HUES48 (cell line): Measurements from ENCODE around the gene ACAD8.
"Not testable (repeated sequence)": the region's sequence is repeated elsewhere in the genome, so short reads cannot be mapped to it uniquely, and the experiment has no call there.

Experiments used
- H3K27ac ChIP-seq: one replicate; pipeline ENCODE4 v1.7.0; 2013; ENCODE audit warnings: low read depth, low read length, inconsistent platforms
- H3K27me3 ChIP-seq: 2 replicates; pipeline ENCODE4 v1.6.1; 2013; ENCODE audit warnings: mild to moderate bottlenecking, low read length; ENCODE audit not compliant: control insufficient read depth, insufficient read depth
- H3K36me3 ChIP-seq: 2 replicates; pipeline ENCODE4 v1.6.1; 2013; ENCODE audit warnings: low read length; ENCODE audit not compliant: control insufficient read depth, insufficient read depth
- H3K4me1 ChIP-seq: 2 replicates; pipeline ENCODE4 v1.6.1; 2013; ENCODE audit warnings: mild to moderate bottlenecking, low read length; ENCODE audit not compliant: control insufficient read depth, insufficient read depth
- H3K4me3 ChIP-seq: 2 replicates; pipeline ENCODE4 v1.5.1; 2013; ENCODE audit warnings: mild to moderate bottlenecking, low read depth, low read length
- H3K9ac ChIP-seq: 2 replicates; pipeline ENCODE4 v1.6.1; 2013; ENCODE audit warnings: mild to moderate bottlenecking, low read depth, low read length, moderate library complexity
- H3K9me3 ChIP-seq: 2 replicates; pipeline ENCODE4 v1.6.1; 2013; ENCODE audit warnings: low read length; ENCODE audit not compliant: control insufficient read depth, insufficient read depth

ACAD8 gene

DNA sequence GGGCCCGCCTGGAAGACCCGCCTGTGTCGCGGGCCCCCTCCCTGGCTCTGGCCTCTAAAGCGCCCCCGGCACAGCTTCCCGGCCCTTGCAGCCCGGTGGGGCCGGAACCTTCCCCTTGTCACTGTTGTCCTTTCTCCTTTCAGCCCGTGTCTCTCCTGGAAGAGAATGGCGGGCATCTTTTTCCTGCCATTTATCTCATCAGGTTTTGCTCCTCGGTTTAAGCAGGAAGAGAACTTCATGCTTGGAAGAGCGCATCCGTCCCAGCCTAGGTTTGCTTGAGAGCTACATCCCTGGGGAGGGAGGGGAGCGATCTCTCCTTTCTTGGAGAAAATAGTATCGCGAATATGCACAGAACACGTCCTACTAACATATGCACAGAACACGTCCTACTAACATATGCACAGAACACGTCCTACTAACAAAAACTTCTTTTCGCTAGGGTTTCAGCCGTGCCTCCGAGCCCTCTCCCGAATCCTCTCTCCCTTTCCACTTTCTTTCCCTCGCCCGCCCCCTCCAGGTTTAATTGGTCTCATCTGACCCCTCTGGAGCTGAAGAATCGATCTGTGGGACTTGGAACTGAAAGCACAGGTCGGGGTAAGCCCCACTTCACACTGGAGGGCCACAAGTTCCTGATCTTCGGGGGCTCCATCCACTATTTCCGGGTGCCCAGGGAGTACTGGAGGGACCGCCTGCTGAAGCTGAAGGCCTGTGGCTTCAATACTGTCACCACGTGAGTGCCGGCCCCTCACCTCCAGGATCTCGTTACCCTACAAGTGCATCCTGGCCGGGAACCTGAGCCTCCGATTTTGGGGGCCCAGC, 24.0 kb downstream of the ACAD8 start:
- peaks cover 9% of the 10 kb centered on the region; the same call in 1 of the 2 replicates for H3K36me3 ChIP-seq
- peak overlapping the region; percentile 42; the same call in 1 of the 2 replicates for H3K9ac ChIP-seq
- H3K4me3 ChIP-seq: peak overlapping the region; percentile 96
- no peaks in the 10 kb centered on the region for H3K9me3 ChIP-seq
- peaks cover 12% of the 10 kb centered on the region for H3K4me1 ChIP-seq
- H3K27ac ChIP-seq: no peak overlapping the region
- no peaks in the 10 kb centered on the region for H3K27me3 ChIP-seq

DNA sequence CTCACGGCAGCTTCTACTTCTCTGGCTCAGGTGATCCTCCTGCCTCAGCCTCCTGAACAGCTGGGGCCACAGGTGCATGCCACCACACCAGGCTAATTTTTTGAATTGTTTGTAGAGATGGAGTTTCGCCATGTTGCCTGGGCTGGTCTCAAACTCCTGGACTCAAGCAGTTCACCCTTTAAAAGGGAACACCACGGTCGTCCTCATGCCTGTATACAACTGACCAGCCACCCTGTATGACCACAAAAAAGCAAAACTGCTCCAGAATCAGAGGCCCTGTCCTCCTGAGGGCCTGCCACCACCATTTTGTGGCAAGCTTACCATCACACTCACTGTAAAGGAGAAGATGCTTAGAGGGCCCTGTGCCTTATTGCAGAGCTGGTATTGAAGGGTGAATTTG, 25.0 kb downstream of the ACAD8 start:
- H3K27me3 ChIP-seq: no peaks in the 10 kb centered on the region
- no peaks in the 10 kb centered on the region for H3K9me3 ChIP-seq
- peaks cover 10% of the 10 kb centered on the region; the same call in 1 of the 2 replicates for H3K36me3 ChIP-seq
- no peak overlapping the region for H3K4me3 ChIP-seq
- H3K27ac ChIP-seq: no peak overlapping the region
- peaks cover 9% of the 10 kb centered on the region; the same call in 1 of the 2 replicates for H3K4me1 ChIP-seq
- H3K9ac ChIP-seq: no peak overlapping the region

DNA sequence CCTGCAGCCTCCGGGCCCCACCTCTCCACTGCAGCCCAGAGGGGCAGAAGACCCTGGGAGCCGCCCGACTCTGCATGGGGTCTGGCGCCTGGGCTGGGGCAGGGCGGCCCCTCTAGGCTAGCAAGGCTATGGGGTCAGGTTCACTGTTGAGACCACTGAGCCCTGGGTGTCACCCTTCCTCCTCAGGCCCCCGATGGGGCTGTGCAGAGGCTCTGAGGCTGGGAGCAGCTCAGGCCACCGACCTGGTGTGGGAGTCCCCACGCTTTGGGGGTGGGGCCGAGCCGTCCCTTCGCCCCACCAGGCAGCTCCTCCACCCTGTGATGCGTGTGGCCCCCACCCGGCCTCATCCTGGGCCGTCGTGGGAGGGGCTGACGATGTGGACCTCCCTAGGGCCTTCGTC, 28.3 kb downstream of the ACAD8 start:
- not testable (repeated sequence) for H3K9me3 ChIP-seq, H3K4me3 ChIP-seq, H3K27me3 ChIP-seq, H3K4me1 ChIP-seq, H3K27ac ChIP-seq, H3K9ac ChIP-seq
- peaks cover 36% of the 10 kb centered on the region for H3K36me3 ChIP-seq

DNA sequence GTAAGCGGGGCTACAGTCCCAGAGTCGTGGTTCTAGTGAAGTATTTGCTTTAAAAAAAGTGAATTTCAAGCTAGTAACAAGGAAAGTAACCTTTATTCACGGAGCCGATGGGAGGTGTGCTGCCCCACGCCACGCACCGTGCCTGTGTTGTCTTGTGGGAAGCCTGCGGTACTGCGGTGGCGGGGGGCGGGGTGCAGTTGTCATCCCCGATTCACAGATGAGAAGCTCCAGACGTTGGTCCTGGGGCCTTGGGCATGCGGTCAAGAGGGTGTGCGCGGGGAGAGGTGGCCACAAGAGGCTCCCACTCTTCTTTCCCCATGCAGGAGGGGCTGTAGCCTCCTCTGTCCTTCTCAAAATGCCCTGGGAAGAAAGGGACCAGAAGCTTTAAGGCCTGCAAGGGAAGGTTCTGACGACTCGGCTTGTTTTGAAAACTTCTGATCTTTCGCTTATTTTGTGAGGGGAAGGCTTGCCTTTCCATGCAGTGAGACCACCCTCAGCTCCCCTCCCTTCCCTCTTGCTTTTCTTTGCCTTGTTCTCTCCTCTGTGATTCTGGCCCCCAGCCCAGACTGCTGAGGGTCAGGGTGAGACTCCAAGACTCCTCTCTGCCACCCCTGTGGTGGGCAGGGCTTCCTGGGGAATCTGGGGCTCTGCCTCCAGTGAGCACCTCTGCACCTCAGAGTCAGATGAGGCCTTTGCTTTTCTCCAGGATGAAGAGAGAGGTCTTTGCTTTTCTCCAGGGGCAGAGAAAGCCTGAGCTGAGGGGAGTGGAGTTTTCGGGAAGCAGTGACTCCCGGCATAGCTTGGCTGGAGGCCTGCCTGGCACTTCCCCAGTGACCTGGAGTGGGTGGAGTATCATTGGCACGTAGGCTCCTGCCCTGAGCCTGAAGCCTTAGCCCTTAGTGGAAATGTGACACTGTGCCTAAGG, 29.0 kb downstream of the ACAD8 start:
- no peak overlapping the region for H3K27ac ChIP-seq
- H3K36me3 ChIP-seq: peaks cover 38% of the 10 kb centered on the region
- no peaks in the 10 kb centered on the region for H3K27me3 ChIP-seq

DNA sequence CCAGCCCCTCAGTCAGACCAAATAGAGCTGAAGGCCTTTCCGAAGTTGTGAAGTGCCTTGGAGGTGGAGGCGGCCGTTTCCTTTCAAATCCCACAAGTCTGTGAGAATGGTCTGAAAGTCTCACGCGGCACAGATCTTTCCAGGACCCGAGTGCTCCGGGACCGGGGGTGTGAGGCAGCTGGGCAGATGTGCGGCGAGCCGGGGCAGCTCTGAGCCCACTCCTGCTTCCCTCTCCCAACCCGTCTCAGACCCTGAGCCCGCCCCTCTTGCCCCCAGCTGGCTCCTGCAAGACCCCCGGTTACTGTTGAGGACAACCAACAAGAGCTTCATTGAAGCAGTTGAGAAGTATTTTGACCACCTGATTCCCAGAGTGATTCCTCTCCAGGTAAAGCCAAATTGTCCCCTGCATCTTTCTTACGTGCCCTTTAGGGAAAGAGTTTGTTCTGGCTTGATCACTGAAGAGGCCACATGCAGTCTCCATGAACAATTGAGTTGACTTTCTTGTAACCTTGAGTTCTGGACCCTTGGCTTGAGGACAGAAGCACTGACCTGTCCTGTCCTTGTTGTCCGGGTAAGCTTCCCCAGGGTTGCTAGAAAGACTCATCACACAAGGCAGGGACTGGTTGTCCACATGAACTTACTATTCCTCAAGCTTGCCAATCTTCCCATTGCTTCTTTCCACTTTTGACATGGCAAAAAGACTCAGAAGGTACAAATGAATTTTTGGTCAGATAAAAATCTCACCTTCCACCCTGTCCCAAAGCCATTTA, 30.3 kb downstream of the ACAD8 start:
- no peaks in the 10 kb centered on the region for H3K4me1 ChIP-seq
- H3K9me3 ChIP-seq: no peaks in the 10 kb centered on the region
- H3K36me3 ChIP-seq: peaks cover 36% of the 10 kb centered on the region
- no peak overlapping the region for H3K9ac ChIP-seq
- no peak overlapping the region for H3K4me3 ChIP-seq
- no peak overlapping the region for H3K27ac ChIP-seq
- H3K27me3 ChIP-seq: no peaks in the 10 kb centered on the region

More for the DNA sequence above, 29.0 kb downstream of the ACAD8 start:
- H3K9ac ChIP-seq: no peak overlapping the region
- H3K4me3 ChIP-seq: no peak overlapping the region
- 0 out of 2 replicates have a peak, but pooled peaks cover 4% of the 10 kb centered on the region for H3K4me1 ChIP-seq
- no peaks in the 10 kb centered on the region for H3K9me3 ChIP-seq

DNA sequence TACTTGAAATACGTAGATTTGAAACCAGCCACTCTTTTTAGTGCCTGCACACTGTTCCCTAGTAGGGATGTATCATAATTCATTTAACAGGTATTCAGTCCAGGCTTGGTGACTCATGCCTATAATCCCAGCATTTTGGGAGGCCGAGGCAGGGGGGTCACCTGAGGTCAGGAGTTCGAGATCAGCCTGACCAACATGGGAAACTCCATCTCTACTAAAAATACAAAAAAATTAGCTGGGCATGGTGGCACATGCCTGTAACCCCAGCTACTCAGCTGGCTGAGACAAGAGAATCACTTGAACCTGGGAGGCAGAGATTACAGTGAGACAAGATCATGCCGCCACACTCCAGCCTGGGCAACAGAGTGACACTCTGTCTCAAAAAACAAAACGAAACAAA, 31.0 kb downstream of the ACAD8 start:
- H3K27me3 ChIP-seq, H3K9me3 ChIP-seq, H3K9ac ChIP-seq, H3K27ac ChIP-seq, H3K4me1 ChIP-seq, H3K4me3 ChIP-seq: not testable (repeated sequence)
- peaks cover 37% of the 10 kb centered on the region for H3K36me3 ChIP-seq

DNA sequence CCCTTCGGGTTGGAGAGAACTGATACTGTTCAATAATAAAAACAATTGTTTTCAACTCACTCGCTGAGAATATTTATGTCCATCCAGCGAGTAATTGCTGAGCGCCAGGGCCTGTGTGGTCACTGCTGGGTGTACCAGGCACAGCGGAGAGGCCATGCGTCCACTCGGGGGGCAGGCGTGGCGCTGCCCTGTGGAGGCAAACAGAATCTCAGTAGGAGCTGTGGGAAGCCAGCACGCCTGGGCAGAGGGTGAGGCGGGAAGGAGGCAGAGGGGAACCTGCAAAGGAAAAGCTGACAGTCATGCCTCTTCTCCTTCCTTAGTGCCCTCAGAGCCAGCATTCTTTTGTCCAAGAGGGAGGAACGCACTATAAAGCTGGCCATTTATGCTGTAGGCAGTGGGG, 34.2 kb downstream of the ACAD8 start:
- H3K27ac ChIP-seq: no peak overlapping the region
- H3K9ac ChIP-seq: no peak overlapping the region
- H3K27me3 ChIP-seq: no peaks in the 10 kb centered on the region
- peaks cover 55% of the 10 kb centered on the region for H3K36me3 ChIP-seq
- no peaks in the 10 kb centered on the region for H3K9me3 ChIP-seq
- H3K4me3 ChIP-seq: no peak overlapping the region
- no peaks in the 10 kb centered on the region for H3K4me1 ChIP-seq

DNA sequence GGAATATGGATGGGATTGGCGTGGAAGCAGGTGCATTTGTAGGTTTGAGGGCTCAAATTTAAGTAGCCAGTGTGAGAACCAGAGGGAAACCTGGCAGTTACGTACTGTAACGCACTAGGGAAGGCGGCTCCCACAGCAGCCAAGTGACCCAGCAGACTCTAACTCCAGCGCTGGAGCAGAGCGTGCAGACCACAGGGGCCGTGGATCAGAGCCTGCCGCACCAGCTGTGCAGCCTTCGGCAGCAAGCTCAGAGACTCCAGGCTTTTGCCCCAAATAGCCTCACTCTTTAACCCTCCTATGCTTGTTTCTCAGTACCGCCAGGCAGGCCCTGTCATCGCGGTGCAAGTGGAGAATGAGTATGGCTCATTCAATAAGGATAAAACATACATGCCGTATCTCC, 35.1 kb downstream of the ACAD8 start:
- Histone ChIP-seq H3K9me3 (no peaks in the 10 kb centered on the region), H3K27me3 (no peaks in the 10 kb centered on the region), H3K9ac (no peak overlapping the region), H3K36me3 (peaks cover 61% of the 10 kb centered on the region), H3K4me1 (no peaks in the 10 kb centered on the region), H3K4me3 (no peak overlapping the region), H3K27ac (no peak overlapping the region)

DNA sequence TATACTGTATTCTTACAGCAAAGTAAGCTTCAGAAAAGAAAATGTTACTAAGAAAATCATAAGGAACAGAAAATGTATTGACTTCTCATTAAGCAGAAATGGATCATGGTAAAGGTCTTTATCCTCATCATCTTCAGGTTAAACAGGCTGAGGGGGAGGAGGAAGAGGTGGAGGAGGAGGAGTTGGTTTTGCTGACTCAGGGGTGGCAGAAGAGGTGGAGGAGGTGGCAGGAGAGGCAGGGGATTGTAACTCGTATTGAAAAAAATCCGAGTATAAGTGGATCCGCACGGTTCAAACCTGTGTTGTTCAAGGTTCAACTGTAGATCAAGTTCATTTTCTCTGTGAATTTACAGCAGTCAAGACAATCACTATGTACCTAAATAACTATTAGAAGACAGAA, 35.8 kb downstream of the ACAD8 start:
- H3K4me1 ChIP-seq: no peaks in the 10 kb centered on the region
- H3K9ac ChIP-seq: no peak overlapping the region
- no peak overlapping the region for H3K27ac ChIP-seq
- no peak overlapping the region for H3K4me3 ChIP-seq
- no peaks in the 10 kb centered on the region for H3K9me3 ChIP-seq
- H3K36me3 ChIP-seq: peaks cover 60% of the 10 kb centered on the region
- H3K27me3 ChIP-seq: no peaks in the 10 kb centered on the region

DNA sequence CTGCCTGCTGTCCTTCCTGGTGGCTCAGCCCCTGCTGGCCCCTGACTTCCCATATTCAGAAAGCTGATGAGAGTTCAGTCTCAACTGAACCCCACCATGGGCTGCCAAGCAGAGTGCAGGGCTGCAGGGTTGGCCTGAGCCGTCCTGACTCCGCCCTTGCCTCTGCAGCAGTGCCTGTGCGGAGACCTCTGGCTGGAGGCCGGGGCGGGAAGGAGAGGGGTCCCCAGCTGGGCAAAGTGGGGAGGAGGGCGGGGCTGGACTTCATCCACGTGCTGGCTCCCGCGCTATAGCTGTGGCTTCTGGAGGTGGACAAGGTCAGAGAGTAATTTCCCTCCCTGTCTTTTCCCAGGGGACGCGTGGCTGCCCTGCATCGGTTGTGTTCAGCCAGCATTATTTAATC, 36.4 kb downstream of the ACAD8 start:
- H3K9ac ChIP-seq: no peak overlapping the region
- no peak overlapping the region for H3K4me3 ChIP-seq
- no peak overlapping the region for H3K27ac ChIP-seq
- no peaks in the 10 kb centered on the region for H3K27me3 ChIP-seq
- no peaks in the 10 kb centered on the region for H3K9me3 ChIP-seq
- H3K36me3 ChIP-seq: peaks cover 60% of the 10 kb centered on the region
- H3K4me1 ChIP-seq: no peaks in the 10 kb centered on the region
